Measurements from ENCODE around the gene C6orf163.

Gene C6orf163

DNA sequence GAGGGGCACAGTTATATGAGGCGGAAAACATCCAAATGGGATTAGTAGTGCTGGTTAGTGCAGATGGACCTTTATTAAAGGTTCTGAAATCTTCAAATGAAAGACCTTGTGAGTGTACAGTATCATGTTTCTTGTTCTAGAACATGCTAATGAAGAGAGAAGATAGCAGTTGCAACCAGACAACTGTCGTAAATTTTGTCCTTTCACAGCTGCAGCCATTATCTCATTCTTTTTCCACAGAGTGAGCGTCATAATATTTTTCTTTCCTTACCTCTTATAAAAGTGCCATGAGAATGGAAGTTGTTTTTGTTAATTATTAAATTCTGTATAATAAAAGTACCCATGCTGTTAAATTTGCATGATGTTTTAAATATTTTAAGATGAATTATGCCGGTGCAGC, 4.4 kb upstream of the C6orf163 start:
- WGBS (ENCODE audit: insufficient coverage): 100% methylated on average over 1 of the region's 4 CpGs
- Histone ChIP-seq H3K27ac (ENCODE audit: insufficient read depth in 1 of 2, low read depth in 1 of 2, low read length in 2 of 2, poor library complexity in 1 of 2, severe bottlenecking in 2 of 2) (no peak overlapping the region), H3K27me3 (replicated peaks in 2 of 5; ENCODE audit: control insufficient read depth in 4 of 5, insufficient read depth in 5 of 5, low read length in 4 of 5) (no peaks in the 10 kb centered on the region), H3K4me1 (ENCODE audit: control extremely low read depth in 1 of 4, control insufficient read depth in 4 of 4, insufficient read depth in 4 of 4, low read length in 3 of 4) (no peaks in the 10 kb centered on the region), H3K4me3 (ENCODE audit: control insufficient read depth in 1 of 7, extremely low read depth in 1 of 7, insufficient read depth in 4 of 7, low read depth in 2 of 7, low read length in 6 of 7) (no peak overlapping the region), H3K9me3 (ENCODE audit: control extremely low read depth in 1 of 5, control insufficient read depth in 4 of 5, insufficient read depth in 2 of 5, low read depth in 1 of 5, low read length in 4 of 5) (no peaks in the 10 kb centered on the region), H3K36me3 (ENCODE audit: control insufficient read depth in 4 of 4, insufficient read depth in 4 of 4, low read length in 3 of 4) (peaks cover 0 to 1% (median 0%) of the 10 kb centered on the region in 4 experiments)
- CTCF ChIA-PET: interaction anchor here (1.1 kb wide), 2 partner anchors 30 to 99 kb away, joined by 3 read pairs; no protein-coding TSS in a partner anchor
- POLR2A ChIA-PET: no interaction called here
- DNase-seq: no peak

DNA sequence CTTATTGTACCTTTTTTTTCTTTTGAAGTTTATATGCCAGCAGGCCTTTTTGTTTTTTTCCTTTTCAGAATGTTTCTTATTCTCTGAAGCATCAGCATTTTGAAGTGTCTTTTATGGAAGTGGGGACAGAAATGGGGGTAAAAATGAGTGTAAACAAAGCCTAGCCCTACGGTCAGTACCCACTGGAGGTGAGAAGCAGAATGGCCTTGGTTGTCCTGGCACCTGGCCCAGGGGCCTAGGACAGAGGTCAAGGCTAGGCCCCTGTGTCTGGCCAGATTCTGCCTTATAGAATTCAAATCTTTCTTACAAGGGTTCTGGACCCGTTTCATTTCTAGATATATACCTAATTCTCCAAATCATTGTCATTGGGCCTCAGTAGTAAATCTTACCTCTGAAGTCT, 3.5 kb upstream of the C6orf163 start:
- CTCF ChIA-PET: interaction anchor here (1.1 kb wide), 1 partner anchor 29 kb away, joined by 3 read pairs; no protein-coding TSS in a partner anchor
- Histone ChIP-seq H3K4me3 (ENCODE audit: control insufficient read depth in 1 of 7, extremely low read depth in 1 of 7, insufficient read depth in 4 of 7, low read depth in 2 of 7, low read length in 6 of 7) (no peak overlapping the region), H3K9me3 (ENCODE audit: control extremely low read depth in 1 of 5, control insufficient read depth in 4 of 5, insufficient read depth in 2 of 5, low read depth in 1 of 5, low read length in 4 of 5) (no peaks in the 10 kb centered on the region), H3K27me3 (replicated peaks in 2 of 5; ENCODE audit: control insufficient read depth in 4 of 5, insufficient read depth in 5 of 5, low read length in 4 of 5) (no peaks in the 10 kb centered on the region), H3K4me1 (ENCODE audit: control extremely low read depth in 1 of 4, control insufficient read depth in 4 of 4, insufficient read depth in 4 of 4, low read length in 3 of 4) (no peaks in the 10 kb centered on the region), H3K27ac (ENCODE audit: insufficient read depth in 1 of 2, low read depth in 1 of 2, low read length in 2 of 2, poor library complexity in 1 of 2, severe bottlenecking in 2 of 2) (no peak overlapping the region), H3K36me3 (ENCODE audit: control insufficient read depth in 4 of 4, insufficient read depth in 4 of 4, low read length in 3 of 4) (peaks cover 0 to 2% (median 0%) of the 10 kb centered on the region in 4 experiments)
- WGBS (ENCODE audit: insufficient coverage): 100% methylated on average over 2 of the region's 2 CpGs
- no peak for DNase-seq
- POLR2A ChIA-PET: no interaction called here

DNA sequence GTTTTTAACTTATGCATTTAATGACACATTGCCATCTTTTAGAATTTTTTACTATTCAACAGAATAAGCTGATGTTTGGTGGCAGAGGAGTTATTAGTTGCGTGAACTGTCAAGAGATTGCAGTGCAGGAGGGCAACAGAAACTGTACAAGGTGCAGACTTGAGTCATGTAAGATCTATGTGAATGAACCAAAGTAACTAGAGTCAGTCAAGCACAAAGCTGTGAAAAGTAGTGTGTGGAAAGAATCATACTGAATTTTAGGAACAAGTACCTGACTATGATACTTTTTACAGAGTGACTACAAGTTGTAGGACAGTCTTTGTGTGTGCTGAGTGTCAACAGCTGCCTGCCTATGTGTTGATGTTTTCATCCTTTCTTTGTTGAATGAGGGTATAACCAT, 2.7 kb upstream of the C6orf163 start:
- H3K36me3 ChIP-seq (ENCODE audit: control insufficient read depth in 4 of 4, insufficient read depth in 4 of 4, low read length in 3 of 4): peaks cover 0 to 2% (median under 1%) of the 10 kb centered on the region in 4 experiments
- H3K9me3 ChIP-seq (ENCODE audit: control extremely low read depth in 1 of 5, control insufficient read depth in 4 of 5, insufficient read depth in 2 of 5, low read depth in 1 of 5, low read length in 4 of 5): no peaks in the 10 kb centered on the region
- no peak overlapping the region for H3K27ac ChIP-seq (ENCODE audit: insufficient read depth in 1 of 2, low read depth in 1 of 2, low read length in 2 of 2, poor library complexity in 1 of 2, severe bottlenecking in 2 of 2)
- H3K4me1 ChIP-seq (ENCODE audit: control extremely low read depth in 1 of 4, control insufficient read depth in 4 of 4, insufficient read depth in 4 of 4, low read length in 3 of 4): no peaks in the 10 kb centered on the region
- WGBS (ENCODE audit: insufficient coverage): 100% methylated on average over 1 of the region's 1 CpG
- no peaks in the 10 kb centered on the region for H3K27me3 ChIP-seq (replicated peaks in 2 of 5; ENCODE audit: control insufficient read depth in 4 of 5, insufficient read depth in 5 of 5, low read length in 4 of 5)
- ChIA-PET POLR2A (no interaction called here), CTCF (no interaction called here)
- H3K4me3 ChIP-seq (ENCODE audit: control insufficient read depth in 1 of 7, extremely low read depth in 1 of 7, insufficient read depth in 4 of 7, low read depth in 2 of 7, low read length in 6 of 7): no peak overlapping the region
- no peak for DNase-seq

DNA sequence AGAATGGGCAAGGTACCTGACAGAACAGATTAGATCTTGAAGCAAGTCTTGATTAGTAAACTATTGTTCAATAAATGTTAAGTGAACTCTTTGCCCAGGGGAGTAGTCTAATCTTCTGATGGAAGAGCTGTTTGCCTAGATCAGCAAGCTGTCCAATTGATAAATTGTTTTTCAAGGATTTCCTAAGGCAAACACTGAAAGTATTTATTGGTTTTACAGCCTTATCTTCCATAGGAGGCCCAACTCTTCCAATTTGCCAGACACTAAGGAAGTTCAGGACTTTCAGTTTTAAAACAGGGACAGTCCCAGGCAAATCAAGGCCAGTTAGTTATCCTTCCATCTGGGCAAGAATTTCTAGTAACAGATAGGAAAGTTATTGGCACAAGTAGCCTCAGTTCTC, 1.8 kb upstream of the C6orf163 start:
- Histone ChIP-seq H3K27ac (ENCODE audit: insufficient read depth in 1 of 2, low read depth in 1 of 2, low read length in 2 of 2, poor library complexity in 1 of 2, severe bottlenecking in 2 of 2) (no peak overlapping the region), H3K27me3 (replicated peaks in 2 of 5; ENCODE audit: control insufficient read depth in 4 of 5, insufficient read depth in 5 of 5, low read length in 4 of 5) (no peaks in the 10 kb centered on the region), H3K4me3 (ENCODE audit: control insufficient read depth in 1 of 7, extremely low read depth in 1 of 7, insufficient read depth in 4 of 7, low read depth in 2 of 7, low read length in 6 of 7) (no peak overlapping the region), H3K4me1 (ENCODE audit: control extremely low read depth in 1 of 4, control insufficient read depth in 4 of 4, insufficient read depth in 4 of 4, low read length in 3 of 4) (no peaks in the 10 kb centered on the region), H3K9me3 (ENCODE audit: control extremely low read depth in 1 of 5, control insufficient read depth in 4 of 5, insufficient read depth in 2 of 5, low read depth in 1 of 5, low read length in 4 of 5) (no peaks in the 10 kb centered on the region), H3K36me3 (ENCODE audit: control insufficient read depth in 4 of 4, insufficient read depth in 4 of 4, low read length in 3 of 4) (peaks cover 0 to 2% (median under 1%) of the 10 kb centered on the region in 4 experiments)
- POLR2A ChIA-PET: no interaction called here
- CTCF ChIA-PET: no interaction called here
- DNase-seq: no peak

DNA sequence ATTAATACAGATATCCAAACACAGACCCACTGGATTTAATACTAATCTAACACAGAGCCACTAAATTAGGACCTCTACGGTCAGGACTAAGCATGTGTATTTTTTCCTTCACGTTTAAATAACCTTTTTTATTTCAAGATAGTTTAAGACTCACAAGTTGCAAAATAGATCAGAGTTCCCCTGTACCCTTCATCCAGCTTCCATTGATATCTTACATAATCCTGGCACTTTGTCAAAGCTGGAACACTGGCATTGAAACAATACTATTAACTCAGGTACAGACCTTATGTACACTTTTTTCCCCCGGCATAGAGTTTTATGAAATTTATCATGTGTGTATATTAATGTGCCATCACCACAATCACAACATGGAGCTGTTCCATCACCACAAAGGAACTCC, 2.1 kb downstream of the C6orf163 start:
- no peaks in the 10 kb centered on the region for H3K27me3 ChIP-seq (replicated peaks in 2 of 5; ENCODE audit: control insufficient read depth in 4 of 5, insufficient read depth in 5 of 5, low read length in 4 of 5)
- no peaks in the 10 kb centered on the region for H3K4me1 ChIP-seq (ENCODE audit: control extremely low read depth in 1 of 4, control insufficient read depth in 4 of 4, insufficient read depth in 4 of 4, low read length in 3 of 4)
- POLR2A ChIA-PET: no interaction called here
- CTCF ChIA-PET: no interaction called here
- peaks cover 0 to 2% (median under 1%) of the 10 kb centered on the region in 4 experiments for H3K36me3 ChIP-seq (ENCODE audit: control insufficient read depth in 4 of 4, insufficient read depth in 4 of 4, low read length in 3 of 4)
- no peaks in the 10 kb centered on the region for H3K9me3 ChIP-seq (ENCODE audit: control extremely low read depth in 1 of 5, control insufficient read depth in 4 of 5, insufficient read depth in 2 of 5, low read depth in 1 of 5, low read length in 4 of 5)
- no peak for DNase-seq
- 86% methylated on average over 2 of the region's 3 CpGs for WGBS (ENCODE audit: insufficient coverage)
- H3K27ac ChIP-seq (ENCODE audit: insufficient read depth in 1 of 2, low read depth in 1 of 2, low read length in 2 of 2, poor library complexity in 1 of 2, severe bottlenecking in 2 of 2): no peak overlapping the region
- H3K4me3 ChIP-seq (ENCODE audit: control insufficient read depth in 1 of 7, extremely low read depth in 1 of 7, insufficient read depth in 4 of 7, low read depth in 2 of 7, low read length in 6 of 7): no peak overlapping the region

DNA sequence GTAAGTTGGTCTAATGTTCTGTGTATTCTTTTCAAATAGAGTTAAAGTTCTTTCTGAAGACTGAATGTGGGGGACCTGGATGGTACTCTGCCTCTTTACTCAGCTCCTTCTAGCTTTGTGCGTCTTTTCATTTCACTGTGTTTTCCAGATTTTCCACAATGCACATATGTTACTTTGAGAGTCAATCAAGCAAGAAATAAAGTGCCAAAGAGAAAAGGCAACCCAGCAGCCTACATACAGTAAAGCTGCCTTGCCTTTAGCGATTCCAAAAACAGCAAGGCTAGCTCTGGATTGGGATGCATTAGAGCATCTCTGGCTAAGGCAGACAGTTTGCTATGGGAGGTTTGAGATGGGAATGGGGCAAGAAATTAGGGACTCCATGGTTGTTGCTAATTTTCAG, 5.3 kb downstream of the C6orf163 start:
- no peak for DNase-seq
- WGBS (ENCODE audit: insufficient coverage): 100% methylated on average over 1 of the region's 2 CpGs
- POLR2A ChIA-PET: interaction anchor here (0.6 to 1.2 kb wide), 2 partner anchors 36 to 409 kb away, joined by 4 to 5 read pairs; no protein-coding TSS in a partner anchor
- H3K36me3 ChIP-seq (ENCODE audit: control insufficient read depth in 4 of 4, insufficient read depth in 4 of 4, low read length in 3 of 4): peaks cover 0 to 2% (median under 1%) of the 10 kb centered on the region in 4 experiments
- CTCF ChIA-PET: no interaction called here
- H3K9me3 ChIP-seq (ENCODE audit: control extremely low read depth in 1 of 5, control insufficient read depth in 4 of 5, insufficient read depth in 2 of 5, low read depth in 1 of 5, low read length in 4 of 5): no peaks in the 10 kb centered on the region
- no peak overlapping the region for H3K4me3 ChIP-seq (ENCODE audit: control insufficient read depth in 1 of 7, extremely low read depth in 1 of 7, insufficient read depth in 4 of 7, low read depth in 2 of 7, low read length in 6 of 7)
- no peak overlapping the region for H3K27ac ChIP-seq (ENCODE audit: insufficient read depth in 1 of 2, low read depth in 1 of 2, low read length in 2 of 2, poor library complexity in 1 of 2, severe bottlenecking in 2 of 2)
- H3K4me1 ChIP-seq (ENCODE audit: control extremely low read depth in 1 of 4, control insufficient read depth in 4 of 4, insufficient read depth in 4 of 4, low read length in 3 of 4): no peaks in the 10 kb centered on the region
- H3K27me3 ChIP-seq (replicated peaks in 2 of 5; ENCODE audit: control insufficient read depth in 4 of 5, insufficient read depth in 5 of 5, low read length in 4 of 5): no peaks in the 10 kb centered on the region

DNA sequence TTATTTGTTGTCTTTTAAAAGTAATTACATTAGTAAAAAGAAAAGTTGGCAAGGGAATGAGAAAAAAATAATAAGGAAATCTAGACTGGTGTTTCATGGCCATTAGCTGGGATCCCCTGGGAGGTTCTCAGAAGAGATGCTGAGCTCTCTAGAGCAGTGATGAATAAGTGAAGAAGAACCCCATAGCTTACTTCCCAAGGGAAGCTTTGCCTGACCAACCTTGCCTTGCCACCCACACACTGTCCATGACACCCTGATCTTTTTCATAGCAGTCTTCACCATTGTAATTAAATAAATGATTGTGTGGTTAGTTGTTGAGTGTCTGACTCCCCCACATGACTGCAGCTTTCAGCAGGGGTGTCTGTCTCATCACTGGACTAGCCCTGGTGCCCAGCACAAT, 5.9 kb downstream of the C6orf163 start:
- no peak for DNase-seq
- Histone ChIP-seq H3K4me3 (ENCODE audit: control insufficient read depth in 1 of 7, extremely low read depth in 1 of 7, insufficient read depth in 4 of 7, low read depth in 2 of 7, low read length in 6 of 7) (no peak overlapping the region), H3K9me3 (ENCODE audit: control extremely low read depth in 1 of 5, control insufficient read depth in 4 of 5, insufficient read depth in 2 of 5, low read depth in 1 of 5, low read length in 4 of 5) (no peaks in the 10 kb centered on the region), H3K27ac (ENCODE audit: insufficient read depth in 1 of 2, low read depth in 1 of 2, low read length in 2 of 2, poor library complexity in 1 of 2, severe bottlenecking in 2 of 2) (no peak overlapping the region), H3K27me3 (replicated peaks in 2 of 5; ENCODE audit: control insufficient read depth in 4 of 5, insufficient read depth in 5 of 5, low read length in 4 of 5) (no peaks in the 10 kb centered on the region), H3K4me1 (ENCODE audit: control extremely low read depth in 1 of 4, control insufficient read depth in 4 of 4, insufficient read depth in 4 of 4, low read length in 3 of 4) (no peaks in the 10 kb centered on the region), H3K36me3 (ENCODE audit: control insufficient read depth in 4 of 4, insufficient read depth in 4 of 4, low read length in 3 of 4) (peaks cover 0 to 2% (median 0%) of the 10 kb centered on the region in 4 experiments)
- POLR2A ChIA-PET: interaction anchor here (0.6 to 1.2 kb wide), 2 partner anchors 35 to 409 kb away, joined by 4 to 5 read pairs; no protein-coding TSS in a partner anchor
- CTCF ChIA-PET: no interaction called here
